Mucosa of rectum (tissue), 2 donors: ENCODE measurements around the gene PLCB2.

ENCODE experiments used
- H3K27ac ChIP-seq, 2 donors: one replicate each; pipeline ENCODE4 v1.7.0; 2013; ENCODE audit warnings: inconsistent platforms in 2 of 2, low read depth in 2 of 2, low read length in 2 of 2
- H3K27me3 ChIP-seq, 2 donors: one replicate each; pipeline ENCODE4 v1.7.0; 2013; ENCODE audit warnings: low read length in 2 of 2; ENCODE audit not compliant: control insufficient read depth in 2 of 2, insufficient read depth in 2 of 2
- H3K36me3 ChIP-seq, 2 donors: one replicate each; pipeline ENCODE4 v1.7.0; 2013; ENCODE audit warnings: low read length in 2 of 2; ENCODE audit not compliant: control insufficient read depth in 2 of 2, insufficient read depth in 2 of 2
- H3K4me1 ChIP-seq, 2 donors: one replicate each; pipeline ENCODE4 v1.7.0; 2013; ENCODE audit warnings: low read length in 2 of 2, mild to moderate bottlenecking in 1 of 2; ENCODE audit not compliant: control insufficient read depth in 2 of 2, insufficient read depth in 2 of 2
- H3K4me3 ChIP-seq, 2 donors: one replicate each; pipeline ENCODE4 v1.7.0; 2013; ENCODE audit warnings: low read length in 2 of 2
- H3K9ac ChIP-seq, 2 donors: one replicate each; pipeline ENCODE4 v1.7.0; 2013; ENCODE audit warnings: low read length in 2 of 2, low read depth in 1 of 2, mild to moderate bottlenecking in 1 of 2
- H3K9me3 ChIP-seq, 2 donors: one replicate each; pipeline ENCODE4 v1.7.0; 2013; ENCODE audit warnings: low read length in 2 of 2; ENCODE audit not compliant: control insufficient read depth in 2 of 2
- donor health status: healthy.
- donor health status: Normal muscosa, but diverticular disease.

The PLCB2 gene

GRCh38 chr15:40302981-40303380 lies 4.8 kb downstream of the PLCB2 start:
- Histone ChIP-seq H3K27ac (no peak overlapping the region), H3K27me3 (no peaks in the 10 kb centered on the region), H3K9ac (no peak overlapping the region), H3K4me1 (peaks cover 0 to 9% of the 10 kb centered on the region in 2 donors), H3K9me3 (no peaks in the 10 kb centered on the region), H3K4me3 (no peak overlapping the region), H3K36me3 (peaks cover 0 to 13% of the 10 kb centered on the region in 2 donors)

- Histone ChIP-seq H3K4me1 (peaks cover 0 to 6% of the 10 kb centered on the region in 2 donors), H3K36me3 (peaks cover 0 to 14% of the 10 kb centered on the region in 2 donors), H3K27ac (no peak overlapping the region), H3K27me3 (no peaks in the 10 kb centered on the region), H3K4me3 (no peak overlapping the region), H3K9ac (no peak overlapping the region), H3K9me3 (no peaks in the 10 kb centered on the region)
Observed at GRCh38 chr15:40302288-40302886, 5.3 kb downstream of the PLCB2 start.

- Histone ChIP-seq H3K27ac (no peak overlapping the region), H3K4me3 (no peak overlapping the region), H3K9ac (no peak overlapping the region), H3K27me3 (no peaks in the 10 kb centered on the region), H3K9me3 (no peaks in the 10 kb centered on the region), H3K4me1 (no peaks in the 10 kb centered on the region), H3K36me3 (peaks cover 0 to 14% of the 10 kb centered on the region in 2 donors)
Observed at GRCh38 chr15:40301467-40302179, 6.1 kb downstream of the PLCB2 start.

GRCh38 chr15:40300771-40301170 lies 7.0 kb downstream of the PLCB2 start:
- Histone ChIP-seq H3K9ac (no peak overlapping the region), H3K36me3 (peaks cover 0 to 14% of the 10 kb centered on the region in 2 donors), H3K9me3 (no peaks in the 10 kb centered on the region), H3K27me3 (peaks cover 0 to 2% of the 10 kb centered on the region in 2 donors), H3K4me1 (no peaks in the 10 kb centered on the region), H3K27ac (no peak overlapping the region), H3K4me3 (no peak overlapping the region)

- H3K4me3 ChIP-seq: no peak overlapping the region
- H3K9me3 ChIP-seq: no peaks in the 10 kb centered on the region
- H3K36me3 ChIP-seq: peaks cover 0 to 17% of the 10 kb centered on the region in 2 donors
Observed at GRCh38 chr15:40300367-40300766, 7.4 kb downstream of the PLCB2 start.

GRCh38 chr15:40298216-40298935 lies 9.4 kb downstream of the PLCB2 start:
- no peaks in the 10 kb centered on the region for H3K9me3 ChIP-seq
- H3K27me3 ChIP-seq: peaks cover 0 to 2% of the 10 kb centered on the region in 2 donors
- H3K4me1 ChIP-seq: no peaks in the 10 kb centered on the region
- no peak overlapping the region for H3K27ac ChIP-seq
- peaks cover 0 to 15% of the 10 kb centered on the region in 2 donors for H3K36me3 ChIP-seq
- no peak overlapping the region for H3K4me3 ChIP-seq
- H3K9ac ChIP-seq: no peak overlapping the region

More at GRCh38 chr15:40300367-40300766, 7.4 kb downstream of the PLCB2 start:
- H3K27ac ChIP-seq: no peak overlapping the region
- H3K4me1 ChIP-seq: no peaks in the 10 kb centered on the region
- no peak overlapping the region for H3K9ac ChIP-seq
- H3K27me3 ChIP-seq: peaks cover 0 to 2% of the 10 kb centered on the region in 2 donors

- H3K9me3 ChIP-seq: no peaks in the 10 kb centered on the region
- H3K36me3 ChIP-seq: peaks cover 0 to 18% of the 10 kb centered on the region in 2 donors
- H3K4me3 ChIP-seq: no peak overlapping the region
- H3K4me1 ChIP-seq: no peaks in the 10 kb centered on the region
- no peak overlapping the region for H3K27ac ChIP-seq
- H3K9ac ChIP-seq: no peak overlapping the region
- H3K27me3 ChIP-seq: peaks cover 0 to 2% of the 10 kb centered on the region in 2 donors
Observed at GRCh38 chr15:40297356-40297755, 10.4 kb downstream of the PLCB2 start.

- H3K9me3 ChIP-seq: no peaks in the 10 kb centered on the region
- peaks cover 0 to 21% of the 10 kb centered on the region in 2 donors for H3K36me3 ChIP-seq
- no peak overlapping the region for H3K9ac ChIP-seq
- no peak overlapping the region for H3K27ac ChIP-seq
- H3K27me3 ChIP-seq: peaks cover 0 to 2% of the 10 kb centered on the region in 2 donors
- H3K4me3 ChIP-seq: no peak overlapping the region
- peaks cover 0 to under 1% of the 10 kb centered on the region in 2 donors for H3K4me1 ChIP-seq
Observed at GRCh38 chr15:40296561-40297230, 11.0 kb downstream of the PLCB2 start.

- H3K27me3 ChIP-seq: peaks cover 0 to 2% of the 10 kb centered on the region in 2 donors
- H3K27ac ChIP-seq: no peak overlapping the region
- no peak overlapping the region for H3K9ac ChIP-seq
- H3K36me3 ChIP-seq: peaks cover 0 to 21% of the 10 kb centered on the region in 2 donors
- no peaks in the 10 kb centered on the region for H3K9me3 ChIP-seq
- H3K4me3 ChIP-seq: no peak overlapping the region
- peaks cover 0 to 3% of the 10 kb centered on the region in 2 donors for H3K4me1 ChIP-seq
Observed at GRCh38 chr15:40295877-40296560, 11.7 kb downstream of the PLCB2 start.
